PC-9 (cell line): ENCODE data around the gene GUCY1A2.

Experiments used
- EZH2 ChIP-seq: fragments of 200-600 bp; sonication (generic); IDR thresholded peaks from 2 replicates; pipeline ENCODE4 v1.8.0; 2017; ENCODE audit warnings: antibody characterized with exemption, low read depth
- TF ChIP-seq, protein P1 (sequence below): fragments of 200-600 bp; sonication (generic); conservative IDR thresholded peaks from 2 replicates; pipeline ENCODE4 v1.6.1; 2017; ENCODE audit warnings: mixed run types, antibody characterized with exemption, mild to moderate bottlenecking, moderate library complexity

DNA sequence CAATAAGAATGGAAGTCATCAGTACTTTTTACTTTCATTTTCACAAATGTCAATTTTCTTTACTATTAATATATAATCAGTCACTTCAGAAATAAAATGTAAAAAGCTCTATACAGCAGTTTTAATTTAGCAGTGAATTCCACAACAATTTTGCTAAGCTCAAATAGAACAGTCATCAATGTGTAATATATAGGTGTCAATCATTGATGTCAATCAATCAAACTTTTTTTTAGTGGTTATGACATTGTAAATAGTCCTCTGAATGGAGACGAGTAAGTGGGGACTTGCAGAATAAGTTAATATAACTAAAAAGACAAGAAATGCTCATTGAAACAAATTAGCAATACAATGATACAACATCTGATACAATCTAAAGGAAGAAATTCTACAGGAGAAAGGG lies 327.4 kb downstream of the GUCY1A2 start:
- TF ChIP-seq, protein P1, sequence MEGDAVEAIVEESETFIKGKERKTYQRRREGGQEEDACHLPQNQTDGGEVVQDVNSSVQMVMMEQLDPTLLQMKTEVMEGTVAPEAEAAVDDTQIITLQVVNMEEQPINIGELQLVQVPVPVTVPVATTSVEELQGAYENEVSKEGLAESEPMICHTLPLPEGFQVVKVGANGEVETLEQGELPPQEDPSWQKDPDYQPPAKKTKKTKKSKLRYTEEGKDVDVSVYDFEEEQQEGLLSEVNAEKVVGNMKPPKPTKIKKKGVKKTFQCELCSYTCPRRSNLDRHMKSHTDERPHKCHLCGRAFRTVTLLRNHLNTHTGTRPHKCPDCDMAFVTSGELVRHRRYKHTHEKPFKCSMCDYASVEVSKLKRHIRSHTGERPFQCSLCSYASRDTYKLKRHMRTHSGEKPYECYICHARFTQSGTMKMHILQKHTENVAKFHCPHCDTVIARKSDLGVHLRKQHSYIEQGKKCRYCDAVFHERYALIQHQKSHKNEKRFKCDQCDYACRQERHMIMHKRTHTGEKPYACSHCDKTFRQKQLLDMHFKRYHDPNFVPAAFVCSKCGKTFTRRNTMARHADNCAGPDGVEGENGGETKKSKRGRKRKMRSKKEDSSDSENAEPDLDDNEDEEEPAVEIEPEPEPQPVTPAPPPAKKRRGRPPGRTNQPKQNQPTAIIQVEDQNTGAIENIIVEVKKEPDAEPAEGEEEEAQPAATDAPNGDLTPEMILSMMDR, result no peak
- TF ChIP-seq EZH2, result no peak
